Renal cortical epithelial cell (primary cell): ENCODE measurements around the gene TBRG1. TPM values are rescaled to one million over a fixed set of nuclear protein-coding genes. Genes with fewer than 3 reads are reported as not detected.

ENCODE experiments used
- DNase-seq: peaks from one replicate; pipeline ENCODE4 v3.0.0-alpha.2; 2011; ENCODE audit warnings: low read depth
- total RNA-seq: library from RNA; depleted of rRNA; stranded (reverse); fragments of >200 nt; gene quantifications from 2 replicates; pipeline ENCODE4 v1.2.3, GENCODE V29; 2014

Gene TBRG1
- total RNA-seq, 1 donor from 2014 or later, result 33.1 TPM

DNA sequence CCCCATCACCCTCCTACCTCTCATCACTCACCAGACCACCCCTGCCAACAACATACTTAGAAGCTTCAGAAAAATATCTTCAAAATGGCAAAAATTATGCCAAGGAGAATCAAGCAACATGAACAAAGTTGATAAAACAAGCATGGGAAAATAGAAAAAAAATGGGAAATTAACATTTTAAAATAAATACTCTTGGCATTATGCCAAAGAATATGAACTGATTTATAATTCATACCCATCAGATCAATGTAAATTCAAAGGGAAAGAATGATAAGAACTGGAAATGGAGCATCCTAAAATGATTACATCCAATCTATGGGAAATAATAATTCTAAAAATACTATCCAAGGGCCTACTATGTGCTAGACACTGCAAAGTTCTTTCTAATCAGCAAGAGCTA lies 38.9 kb downstream of the TBRG1 start:
- DNase-seq, result no peak

DNA sequence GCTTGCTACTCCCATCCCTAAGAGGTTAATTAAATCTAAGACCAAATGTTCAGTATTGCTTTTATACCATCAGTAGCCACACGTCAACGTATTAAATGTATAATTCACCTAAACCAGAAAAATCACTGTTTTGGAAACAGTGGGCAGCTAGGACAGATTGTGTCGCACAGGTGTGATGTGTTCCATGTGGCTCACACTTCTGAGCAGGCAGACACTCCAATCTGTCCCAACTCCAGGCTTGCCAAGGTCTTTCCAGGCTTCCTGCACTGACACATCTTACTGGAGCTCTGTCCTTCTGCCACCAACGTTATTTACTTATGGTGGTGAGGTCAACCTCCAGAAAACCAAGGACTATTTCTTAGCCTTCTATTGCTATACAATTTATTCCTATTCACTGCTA lies 39.4 kb downstream of the TBRG1 start:
- DNase-seq, result no peak

DNA sequence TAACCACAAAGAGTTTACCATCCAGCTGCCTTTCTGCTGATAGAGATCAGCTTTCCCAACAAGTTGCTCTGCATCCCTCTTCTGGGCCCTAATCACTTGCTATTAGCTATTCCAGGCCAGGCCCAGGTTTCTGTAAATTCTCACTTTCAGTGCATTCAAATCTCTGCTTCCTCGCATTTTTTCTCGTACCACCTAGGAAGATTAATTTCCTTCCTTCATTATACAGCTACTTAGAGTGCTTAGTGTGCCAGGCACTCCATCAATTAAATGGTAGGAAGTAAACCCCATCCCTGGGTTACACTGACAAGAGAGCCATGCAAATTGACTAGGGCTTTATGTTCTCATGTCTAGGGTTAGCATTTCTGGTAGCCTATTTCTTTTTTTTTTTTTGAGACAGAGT lies 41.2 kb downstream of the TBRG1 start:
- no peak for DNase-seq

DNA sequence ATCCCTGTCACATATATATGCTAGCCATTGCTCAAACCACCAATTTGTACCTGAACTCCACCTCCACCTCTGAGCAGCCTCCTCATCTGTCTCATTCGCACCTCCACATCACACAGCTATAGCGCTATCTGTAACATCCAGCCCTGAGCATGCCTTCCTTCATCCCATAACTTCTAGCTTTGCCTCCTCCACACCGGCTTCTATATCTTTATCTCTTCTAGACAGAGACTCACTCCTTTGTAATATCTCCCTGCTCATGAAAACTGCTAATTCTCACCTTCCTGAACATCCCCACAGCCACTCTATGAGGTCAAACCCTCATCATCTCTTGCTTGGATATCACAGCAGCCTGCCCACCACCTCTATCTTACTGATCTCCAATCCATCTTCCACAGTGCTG lies 44.9 kb downstream of the TBRG1 start:
- DNase-seq, result no peak

DNA sequence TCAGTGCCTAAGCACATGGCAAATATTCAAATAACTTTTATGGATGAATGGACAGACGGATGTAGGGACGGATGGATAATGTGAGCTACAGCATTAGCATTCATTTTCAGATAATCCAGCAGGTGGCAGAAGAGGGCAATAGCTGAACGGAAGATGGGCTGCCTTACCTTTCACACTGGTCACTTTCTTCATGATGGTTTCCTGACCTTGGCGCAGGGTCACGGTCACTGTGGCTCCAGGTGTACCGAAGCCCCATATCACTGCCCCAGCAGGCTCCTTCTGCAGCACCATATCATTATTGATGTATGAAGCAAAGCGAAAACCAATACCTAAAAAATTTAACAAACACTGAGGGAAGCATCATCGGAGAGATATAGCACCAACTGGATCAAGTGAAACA lies 46.5 kb downstream of the TBRG1 start:
- DNase-seq, result peak; percentile 50

DNA sequence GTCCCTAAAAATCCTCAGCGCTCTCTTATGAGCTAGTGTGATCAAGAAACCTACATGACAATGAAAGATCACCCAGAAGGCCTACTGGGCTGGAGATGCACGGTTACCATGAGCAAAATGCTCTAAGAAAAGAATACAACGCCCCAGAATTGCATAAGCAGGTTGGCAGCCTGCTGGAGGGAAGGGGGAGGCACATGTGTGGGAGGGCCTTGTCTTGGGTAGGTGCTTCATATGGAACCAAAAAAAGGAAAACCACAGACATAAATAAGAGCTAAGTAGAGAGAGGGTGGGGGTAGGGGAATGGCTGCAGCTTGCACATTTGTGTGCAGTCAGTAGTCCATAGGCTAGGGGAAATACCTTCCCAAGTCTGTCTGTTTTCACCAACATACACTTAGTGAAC lies 48.1 kb downstream of the TBRG1 start:
- DNase-seq, result no peak

DNA sequence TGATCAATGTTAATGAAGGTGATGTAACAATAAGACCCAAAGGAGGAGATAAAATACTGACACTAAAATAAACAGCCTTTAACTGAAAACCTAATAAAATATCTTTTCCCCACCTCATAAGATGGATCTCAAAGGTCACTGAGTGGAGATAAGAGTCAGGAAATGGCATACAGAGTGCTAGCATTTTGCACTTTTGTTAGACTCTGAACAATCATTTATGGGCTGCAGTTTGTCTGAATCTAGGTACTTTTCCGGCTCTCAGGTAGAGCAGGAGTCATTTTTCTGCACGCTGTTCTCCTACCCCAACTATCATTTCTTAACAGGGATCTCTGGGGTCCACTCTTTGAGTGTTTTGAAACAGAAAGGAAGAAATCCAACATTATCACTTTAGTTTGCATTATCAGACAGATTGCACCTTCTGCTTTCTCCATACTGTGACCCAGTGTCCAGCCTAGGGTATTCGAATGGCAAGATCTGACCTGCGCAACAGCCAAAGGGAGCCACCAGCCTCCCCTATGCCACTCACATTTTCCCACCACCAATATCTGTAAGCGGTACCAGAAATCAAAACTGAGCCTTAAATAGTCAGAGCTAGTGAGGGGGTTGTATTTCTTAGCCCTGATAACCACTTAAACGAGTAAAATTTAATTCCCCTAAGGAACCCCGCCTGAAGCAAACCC lies 50.0 kb downstream of the TBRG1 start:
- DNase-seq, result no peak

DNA sequence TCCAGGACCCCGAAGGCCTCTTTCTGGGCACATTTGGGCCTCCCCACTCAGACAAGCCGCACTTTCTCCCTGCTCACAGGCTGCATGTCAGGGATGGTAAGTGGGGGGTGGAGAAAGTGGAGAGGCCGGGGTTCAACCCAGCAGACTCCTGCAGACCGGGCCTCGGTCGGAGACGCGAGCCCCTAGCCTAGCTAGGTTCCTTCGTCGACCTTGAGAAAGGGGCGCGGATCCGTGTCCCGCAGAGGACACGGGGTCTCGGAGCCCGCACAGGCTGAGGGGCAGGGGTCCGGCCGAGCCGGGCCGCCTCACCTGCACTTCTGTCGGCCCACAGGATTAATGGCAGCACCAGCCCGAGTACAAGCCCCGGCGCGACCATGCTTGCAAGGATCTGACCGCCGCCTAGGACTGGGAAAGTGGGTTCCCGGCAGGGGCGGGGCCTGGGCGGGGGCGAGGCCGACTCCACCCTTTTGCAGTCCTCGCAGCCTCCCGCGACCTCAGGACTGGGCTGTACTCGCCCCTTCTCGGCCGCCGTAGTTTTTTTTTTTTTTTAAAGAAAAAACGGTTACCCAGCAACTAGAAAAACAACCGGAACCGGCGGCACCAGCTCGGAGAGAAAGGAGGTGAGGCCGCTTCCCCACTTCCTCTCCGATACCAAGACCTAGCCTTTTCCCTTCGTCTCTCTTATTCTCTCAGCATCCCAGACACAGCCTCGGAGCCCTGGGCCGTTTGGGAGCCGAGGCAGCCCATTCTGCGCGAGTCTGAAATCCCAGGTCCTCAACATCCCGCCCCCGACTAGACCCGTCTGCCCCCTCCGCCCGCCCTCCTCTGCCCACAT lies 50.9 kb downstream of the TBRG1 start, which contains the start of the genes SIAE and SPA17:
SIAE (minus strand) TSS at position 407 of the 835 bp plus-strand sequence; CDS start at position 376, 31 bp downstream.
SPA17 (plus strand) TSS at position 572 of the 835 bp plus-strand sequence. CDS start 1,361 bp downstream, outside the sequence.
- peak; percentile 89 for DNase-seq

DNA sequence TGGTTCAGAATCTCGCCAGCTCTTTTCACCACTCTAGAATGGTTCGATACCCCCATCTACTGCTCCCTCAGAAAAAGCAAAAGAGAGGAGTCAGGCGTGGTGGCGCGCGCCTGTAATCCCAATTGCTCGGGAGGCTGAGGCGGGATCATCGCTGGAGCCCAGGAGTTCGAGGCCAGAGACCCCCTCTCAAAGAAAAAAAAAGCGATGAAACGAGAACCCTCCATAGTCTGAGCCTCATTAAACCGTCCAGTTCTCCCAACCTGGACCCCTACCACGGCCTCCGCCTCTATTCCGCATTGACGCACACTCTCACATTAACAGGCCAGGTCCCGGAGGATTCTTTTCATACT lies 51.5 kb downstream of the TBRG1 start:
- DNase-seq, result no peak

DNA sequence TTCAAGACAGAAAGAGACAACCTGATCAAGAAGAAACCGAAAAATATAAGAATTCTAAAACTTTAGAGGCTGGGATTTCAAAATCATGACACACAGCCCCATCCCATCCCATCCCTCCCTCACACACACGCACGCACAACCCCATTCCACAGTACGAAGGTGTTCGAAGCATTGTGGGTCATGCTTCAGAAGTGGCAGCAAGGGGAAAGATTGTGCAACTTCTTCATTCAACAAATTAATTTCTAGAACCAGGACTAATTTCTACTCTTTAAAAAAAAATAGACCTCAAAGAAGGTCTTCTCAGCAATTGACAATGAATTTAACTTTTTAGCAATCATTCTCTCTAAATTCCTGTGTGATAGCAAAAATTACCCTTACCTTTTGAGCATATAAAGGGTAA lies 51.9 kb downstream of the TBRG1 start:
- peak; percentile 14 for DNase-seq

DNA sequence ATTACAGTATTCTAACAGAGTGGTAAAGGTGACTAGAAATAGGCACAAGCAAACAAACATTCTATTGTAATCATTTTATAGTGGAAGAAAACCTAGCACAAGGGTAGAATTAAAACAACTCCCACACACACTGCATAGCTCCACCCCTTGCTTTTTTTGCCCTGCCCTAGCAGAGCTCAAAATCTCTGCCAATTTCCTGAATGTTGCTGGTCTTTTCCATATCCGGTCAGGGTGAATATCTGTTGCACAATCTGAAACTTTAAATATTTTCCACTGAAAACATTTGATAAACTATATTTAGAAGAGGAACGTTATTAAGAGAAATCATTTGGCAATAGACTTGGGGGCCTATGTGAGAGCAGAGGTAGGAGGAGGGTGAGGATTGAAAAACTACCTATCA lies 53.7 kb downstream of the TBRG1 start:
- DNase-seq, result peak; percentile 7

DNA sequence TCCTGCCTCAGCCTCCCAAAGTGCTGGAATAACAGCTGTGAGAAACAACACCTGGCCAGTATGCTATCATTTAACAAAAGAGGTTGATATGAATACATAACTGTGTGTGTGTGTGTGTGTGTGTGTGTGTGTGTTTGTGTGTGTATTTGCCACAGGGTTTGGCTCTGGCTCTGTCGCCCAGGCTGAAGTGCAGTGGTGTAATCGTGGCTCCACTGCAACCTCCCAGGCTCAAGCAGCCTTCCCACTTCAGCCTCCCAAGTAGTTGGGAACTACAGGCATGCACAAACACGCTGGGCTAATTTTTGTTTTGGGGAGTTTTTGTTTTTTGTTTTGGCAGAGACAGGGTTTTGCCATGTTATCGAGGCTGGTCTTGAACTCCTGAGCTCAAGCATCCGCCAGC lies 55.8 kb downstream of the TBRG1 start:
- no peak for DNase-seq

DNA sequence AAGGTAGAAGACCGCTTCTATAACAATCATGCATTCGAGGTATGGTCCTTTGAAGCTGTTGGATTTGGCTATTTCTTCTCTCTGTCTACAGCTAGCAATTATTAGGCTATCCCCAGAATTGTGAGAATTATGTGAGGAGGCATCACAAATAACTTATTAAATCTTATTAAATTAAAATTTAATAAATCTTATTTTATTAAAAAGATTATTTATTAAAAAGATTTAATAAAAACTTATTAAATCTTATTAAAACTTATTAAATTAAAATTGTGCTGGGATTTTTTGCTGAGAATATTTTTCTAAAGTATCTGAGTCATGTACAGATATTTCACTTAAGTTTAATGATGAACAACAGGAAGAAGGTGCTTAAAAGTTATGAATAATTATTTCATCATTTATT lies 58.8 kb downstream of the TBRG1 start:
- DNase-seq, result no peak

DNA sequence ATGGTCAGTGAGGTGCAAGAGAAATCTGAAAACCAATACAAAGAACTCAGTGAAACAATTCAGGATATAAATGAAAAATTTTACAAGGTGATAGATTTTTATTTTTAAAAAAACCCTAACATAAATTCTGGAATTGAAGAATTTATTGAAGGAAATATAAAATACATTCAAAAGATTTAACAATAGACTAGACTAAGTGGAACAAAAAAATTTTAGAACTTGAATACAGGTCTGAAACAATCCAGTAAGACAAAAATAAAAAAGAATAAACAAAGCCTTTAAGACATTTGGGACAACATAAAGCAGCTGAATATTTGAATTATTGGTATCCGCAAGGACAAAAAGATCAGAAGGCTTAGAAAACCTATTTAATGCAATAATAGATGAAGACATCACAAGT lies 59.8 kb downstream of the TBRG1 start:
- DNase-seq, result no peak

Other genes with a start within 250 kb of the TBRG1 start
- gene OR8B2, start 238.4 kb upstream of the TBRG1 start, total RNA-seq, result not detected in 2 replicates
- not detected in 2 replicates for gene OR8B3, start 223.8 kb upstream of the TBRG1 start, total RNA-seq
- not detected in 2 replicates for gene OR8B4, start 198.0 kb upstream of the TBRG1 start, total RNA-seq
- gene OR8B8, start 177.2 kb upstream of the TBRG1 start, total RNA-seq, result not detected in 2 replicates
- gene OR8B12, start 79.2 kb upstream of the TBRG1 start, total RNA-seq, result not detected in 2 replicates
- not detected in 2 replicates for gene OR8A1, start 52.9 kb upstream of the TBRG1 start, total RNA-seq
- gene PANX3, start 11.4 kb upstream of the TBRG1 start, total RNA-seq, result not detected in 2 replicates
- 8.7 and 36.5 TPM in 2 replicates for gene SIAE, start 50.9 kb downstream of the TBRG1 start, total RNA-seq
- 11.3 and 22.6 TPM in 2 replicates for gene SPA17, start 51.0 kb downstream of the TBRG1 start, total RNA-seq
- 0.10 TPM in 1 of 2 replicates, not detected in the other for gene NRGN, start 117.1 kb downstream of the TBRG1 start, total RNA-seq
- gene VSIG2, start 129.4 kb downstream of the TBRG1 start, total RNA-seq, result 0.10 TPM in 1 of 2 replicates, not detected in the other
- 0.50 and 1.4 TPM in 2 replicates for gene ESAM, start 139.4 kb downstream of the TBRG1 start, total RNA-seq
- gene MSANTD2, start 177.5 kb downstream of the TBRG1 start, total RNA-seq, result 3.5 and 10.8 TPM in 2 replicates
- gene ROBO3, start 242.6 kb downstream of the TBRG1 start, total RNA-seq, result 7.3 and 12.2 TPM in 2 replicates